Endothelial cell of umbilical vein (primary cell): ENCODE measurements around the gene MYOCD.

ENCODE experiments used
- CTCF ChIP-seq, 2 donors: IDR thresholded peaks; 1 replicate in 1 of 2; 2 replicates in 1 of 2; pipeline ENCODE4 v1.5.1; 2011; ENCODE audit warnings: low read length in 2 of 2, mild to moderate bottlenecking in 2 of 2, moderate library complexity in 2 of 2, control low read depth in 1 of 2, inconsistent platforms in 1 of 2, low read depth in 1 of 2; ENCODE audit not compliant: insufficient read depth in 1 of 2; ENCODE audit errors: extremely low read depth in 1 of 2
- POLR2A ChIP-seq: IDR thresholded peaks from 2 replicates; pipeline ENCODE4 v1.6.1; 2012; ENCODE audit warnings: low read depth, mild to moderate bottlenecking, control low read depth, low read length

GRCh38 chr17:12719948-12720347 is 54.3 kb downstream of the MYOCD start:
- TF ChIP-seq POLR2A = no peak
- TF ChIP-seq CTCF (IDR thresholded peaks at IDR 0.05; ENCODE audit: extremely low read depth in 1 of 2, insufficient read depth in 1 of 2, low read depth in 1 of 2, low read length in 2 of 2) = no peak
